Right lung (tissue), 5 donors: Measurements from ENCODE around the gene BCL6. TPM values are rescaled to one million over a fixed set of nuclear protein-coding genes. Genes with fewer than 3 reads are reported as not detected.

Experiments used
- DNase-seq, 2 donors: peaks; one replicate each; pipeline ENCODE4 v3.0.0-alpha.2; 2013
- polyA plus RNA-seq, 5 donors: library from polyadenylated mRNA; unstranded; fragments of 120-200 nt; gene quantifications; one replicate each; pipeline versions ENCODE4 v1.2.1 to v1.2.3, GENCODE V29; 2013; ENCODE audit warnings: inconsistent platforms in 1 of 5, low replicate concordance in 1 of 5; ENCODE audit not compliant: insufficient read length in 5 of 5, insufficient read depth in 1 of 5

Gene BCL6
- polyA plus RNA-seq, 5 donors: 11.9 to 20.6 (median 15.2) TPM

- DNase-seq: peak; percentile 90
Observed at GRCh38 chr3:187739561-187740332, 5.5 kb downstream of the BCL6 start.

- DNase-seq: no peak
Observed at GRCh38 chr3:187739094-187739560, 6.1 kb downstream of the BCL6 start.

- DNase-seq: peak; percentile 89 to 92
Observed at GRCh38 chr3:187738331-187739093, 6.8 kb downstream of the BCL6 start.

DNA sequence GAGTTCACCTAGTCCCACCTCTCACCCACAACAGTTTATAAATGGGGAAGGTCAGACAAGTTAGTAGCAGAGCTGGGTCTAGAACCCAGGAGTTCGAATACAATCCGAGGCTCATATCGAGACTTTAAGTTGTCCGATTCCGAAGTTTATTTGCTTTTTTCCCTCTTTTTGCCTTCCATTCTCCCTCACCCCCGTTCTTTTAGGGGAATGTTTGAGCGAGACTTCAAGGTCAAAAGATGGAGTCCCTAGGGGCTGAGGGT, 7.3 kb downstream of the BCL6 start:
- no peak for DNase-seq

DNA sequence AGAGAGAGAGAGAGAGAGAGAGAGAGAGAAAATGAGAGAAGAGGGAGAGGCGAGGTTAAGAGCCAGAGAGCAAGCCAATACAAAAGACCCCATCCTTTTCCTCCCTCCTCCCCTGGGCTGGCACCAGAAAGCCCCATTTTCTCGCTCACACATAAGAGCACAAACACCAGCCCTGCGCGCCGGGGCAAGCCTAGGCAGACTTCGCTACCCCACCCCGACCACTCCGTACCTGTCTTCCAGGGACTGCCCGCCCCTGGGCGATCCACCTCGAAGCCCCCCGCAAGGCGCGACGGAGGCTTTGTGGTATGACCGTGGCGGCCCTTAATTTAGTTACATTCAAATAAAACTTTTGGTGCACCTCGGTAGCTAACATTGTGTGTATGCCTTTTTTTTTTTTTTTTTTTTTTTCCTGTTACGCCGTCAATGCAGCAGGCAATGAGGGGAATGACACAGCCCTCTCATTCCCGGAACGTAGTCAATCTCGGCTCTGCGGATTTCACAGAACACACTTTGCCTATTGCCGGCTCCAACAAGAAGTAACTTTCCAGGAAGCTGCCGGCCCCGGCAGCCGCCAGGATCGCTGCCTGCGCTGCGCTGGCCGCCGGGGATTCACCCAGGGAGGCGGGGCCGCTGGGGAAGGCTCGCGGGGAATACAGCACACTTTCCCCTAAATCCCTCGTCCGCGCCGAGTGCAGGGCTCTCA, 7.7 kb downstream of the BCL6 start:
- DNase-seq: peak; percentile 59 to 60

GRCh38 chr3:187737006-187737367, 8.3 kb downstream of the BCL6 start:
- no peak for DNase-seq

- no peak for DNase-seq
Observed at GRCh38 chr3:187736418-187736871, 8.8 kb downstream of the BCL6 start.

GRCh38 chr3:187735837-187736236, 9.4 kb downstream of the BCL6 start:
- no peak for DNase-seq

DNA sequence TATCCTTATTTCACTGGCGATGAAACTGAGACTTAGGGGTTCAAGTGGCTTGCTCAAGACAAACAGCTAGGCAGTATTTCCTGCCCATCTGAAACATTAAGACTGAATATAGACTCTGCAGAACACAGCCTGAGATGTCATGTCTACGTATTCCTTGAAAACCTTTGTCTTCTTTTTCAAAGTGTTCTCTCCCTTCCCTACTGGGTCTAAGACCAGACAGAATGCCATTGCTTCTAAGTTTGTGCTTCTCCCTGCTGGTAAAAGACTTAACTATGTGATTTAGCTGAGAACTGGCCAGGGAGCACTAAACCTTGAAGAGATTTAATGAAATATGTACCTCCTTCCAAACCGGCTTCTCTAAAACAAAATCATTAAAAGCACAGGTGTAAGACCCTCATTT, 9.9 kb downstream of the BCL6 start:
- DNase-seq: no peak

DNA sequence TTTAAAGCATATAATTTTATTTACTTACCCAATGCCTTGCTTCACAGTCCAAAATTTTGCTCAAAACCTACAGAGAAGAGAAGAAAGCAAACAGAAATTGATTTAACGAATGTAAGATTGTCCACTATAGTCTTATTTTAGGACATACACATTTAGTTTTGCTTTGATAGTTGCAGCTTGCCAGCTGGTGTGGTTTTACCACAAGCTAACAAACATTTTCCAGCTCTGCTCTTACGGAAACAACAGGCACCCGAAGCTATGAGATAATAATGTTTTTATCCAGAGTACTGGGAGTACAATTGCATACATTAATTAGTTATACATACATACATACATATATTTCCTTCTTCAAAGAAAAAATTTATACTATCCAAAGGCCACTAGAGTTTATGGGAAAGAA, 10.4 kb downstream of the BCL6 start:
- DNase-seq: no peak

- no peak for DNase-seq
Observed at GRCh38 chr3:187733371-187733770, 11.9 kb downstream of the BCL6 start.

- no peak for DNase-seq
Observed at GRCh38 chr3:187729598-187729997, 15.7 kb downstream of the BCL6 start.

DNA sequence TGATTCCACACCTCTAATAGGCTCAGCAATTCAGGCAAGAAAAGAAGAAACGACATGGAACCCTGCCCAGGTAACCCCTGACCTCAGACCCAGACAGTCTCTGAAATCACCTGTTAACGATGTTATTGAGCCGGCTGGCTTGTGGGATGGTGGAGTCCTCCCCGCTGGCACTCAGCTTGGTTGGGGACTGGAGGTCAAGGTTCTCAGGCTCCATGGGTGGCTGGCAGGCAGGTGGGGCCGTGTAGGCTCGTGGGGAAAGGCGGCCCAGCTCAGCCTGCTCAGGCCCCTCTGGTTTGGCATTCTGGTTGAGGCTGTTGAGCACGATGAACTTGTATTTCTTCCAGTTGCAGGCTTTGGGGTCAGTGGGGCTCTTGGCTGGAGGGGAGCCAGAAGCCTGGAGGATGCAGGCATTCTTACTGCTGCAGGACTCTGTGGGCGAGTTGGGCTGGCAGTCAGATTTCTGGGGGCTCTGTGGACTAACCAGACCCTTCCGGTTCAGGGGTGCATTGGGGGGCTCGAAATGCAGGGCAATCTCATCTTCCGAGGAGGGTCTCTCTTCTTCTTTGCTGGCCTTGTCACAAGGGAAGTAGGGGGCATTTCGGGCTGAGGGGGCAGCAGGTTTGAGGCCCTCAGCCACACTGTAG, 16.2 kb downstream of the BCL6 start:
- no peak for DNase-seq

- DNase-seq: no peak
Observed at GRCh38 chr3:187728248-187728647, 17.0 kb downstream of the BCL6 start.

- DNase-seq: no peak
Observed at GRCh38 chr3:187726564-187726963, 18.7 kb downstream of the BCL6 start.

DNA sequence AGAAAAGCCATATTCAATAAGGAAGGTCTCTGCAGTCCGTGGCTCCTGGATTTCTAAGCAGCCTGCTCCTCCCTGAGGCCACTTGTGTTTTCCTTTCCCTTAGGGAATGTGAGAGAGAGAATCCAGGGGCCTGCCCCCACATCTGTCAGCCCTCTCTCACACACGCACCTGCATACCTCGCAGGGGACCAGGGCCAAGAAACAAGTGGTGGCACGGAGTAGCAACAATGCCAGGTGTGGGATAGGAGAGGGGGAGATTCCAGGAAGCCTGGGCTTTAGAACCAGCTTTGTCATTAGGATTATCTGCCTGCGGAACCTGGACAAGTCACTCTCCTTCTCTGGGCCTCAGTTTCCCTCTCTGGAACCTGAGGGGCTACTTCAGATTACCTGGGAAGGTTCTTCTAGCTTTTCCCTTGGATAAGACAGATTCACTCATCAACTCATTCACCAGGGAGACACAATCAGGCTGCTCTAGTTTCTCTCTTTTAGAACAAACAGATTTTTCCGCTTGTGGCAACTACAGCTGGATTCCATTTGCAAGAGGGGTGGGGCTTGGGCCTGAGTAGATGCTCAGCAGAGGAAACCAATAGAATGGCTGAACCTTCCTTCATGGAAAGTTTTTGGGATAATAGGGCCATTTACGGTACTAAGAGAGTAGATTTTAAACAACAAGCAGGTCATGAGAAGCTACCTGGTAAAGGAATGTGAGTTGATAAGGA, 19.5 kb downstream of the BCL6 start:
- no peak for DNase-seq

DNA sequence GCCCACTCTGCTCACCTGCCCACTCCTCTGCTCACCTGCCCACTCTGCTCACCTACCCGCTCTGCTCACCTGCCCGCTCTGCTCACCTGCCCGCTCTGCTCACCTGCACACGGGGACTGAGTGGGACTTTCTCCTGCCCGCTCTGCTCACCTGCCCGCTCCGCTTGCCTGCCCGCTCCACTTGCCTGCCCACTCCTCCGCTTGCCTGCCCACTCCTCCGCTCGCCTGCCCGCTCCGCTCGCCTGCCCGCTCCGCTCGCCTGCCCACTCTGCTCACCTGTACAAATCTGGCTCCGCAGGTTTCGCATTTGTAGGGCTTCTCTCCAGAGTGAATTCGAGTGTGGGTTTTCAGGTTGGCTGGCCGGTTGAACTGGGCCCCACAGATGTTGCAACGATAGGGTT, 20.0 kb downstream of the BCL6 start:
- no peak for DNase-seq

DNA sequence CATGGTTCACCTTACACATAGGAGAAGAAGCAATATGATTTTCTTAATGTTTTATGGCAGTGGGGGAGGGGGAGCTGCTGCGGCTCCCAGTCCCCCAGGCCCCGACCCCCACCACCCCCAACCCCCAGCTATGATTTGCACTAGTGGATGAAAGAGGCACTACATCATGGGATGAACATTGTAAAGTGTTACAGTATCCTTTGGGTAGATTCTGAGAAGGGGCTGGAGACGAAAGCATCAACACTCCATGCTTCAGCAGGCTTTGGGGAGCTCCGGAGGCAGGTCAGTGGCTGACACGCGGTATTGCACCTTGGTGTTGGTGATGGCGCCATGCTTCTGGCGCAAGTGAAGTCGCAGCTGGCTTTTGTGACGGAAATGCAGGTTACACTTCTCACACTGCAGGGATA, 23.1 kb downstream of the BCL6 start:
- DNase-seq: no peak

GRCh38 chr3:187721055-187721454, 24.2 kb downstream of the BCL6 start:
- DNase-seq: no peak

DNA sequence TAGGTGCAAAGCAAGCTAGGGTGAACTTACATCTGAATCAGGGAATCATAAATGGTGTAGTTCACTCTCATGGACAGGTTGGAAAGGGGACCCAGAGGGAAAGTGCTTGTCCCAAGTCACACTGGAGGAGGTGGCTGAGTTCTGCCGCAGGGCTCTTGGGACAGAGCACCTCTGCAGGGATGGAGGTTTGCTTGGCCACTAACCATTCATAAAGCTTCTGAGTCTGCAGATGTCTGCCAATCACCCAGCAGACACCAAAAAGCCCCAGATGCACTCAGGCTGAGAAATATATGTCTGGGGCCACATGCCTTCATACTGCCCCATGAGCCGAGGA, 25.0 kb downstream of the BCL6 start:
- DNase-seq: no peak

DNA sequence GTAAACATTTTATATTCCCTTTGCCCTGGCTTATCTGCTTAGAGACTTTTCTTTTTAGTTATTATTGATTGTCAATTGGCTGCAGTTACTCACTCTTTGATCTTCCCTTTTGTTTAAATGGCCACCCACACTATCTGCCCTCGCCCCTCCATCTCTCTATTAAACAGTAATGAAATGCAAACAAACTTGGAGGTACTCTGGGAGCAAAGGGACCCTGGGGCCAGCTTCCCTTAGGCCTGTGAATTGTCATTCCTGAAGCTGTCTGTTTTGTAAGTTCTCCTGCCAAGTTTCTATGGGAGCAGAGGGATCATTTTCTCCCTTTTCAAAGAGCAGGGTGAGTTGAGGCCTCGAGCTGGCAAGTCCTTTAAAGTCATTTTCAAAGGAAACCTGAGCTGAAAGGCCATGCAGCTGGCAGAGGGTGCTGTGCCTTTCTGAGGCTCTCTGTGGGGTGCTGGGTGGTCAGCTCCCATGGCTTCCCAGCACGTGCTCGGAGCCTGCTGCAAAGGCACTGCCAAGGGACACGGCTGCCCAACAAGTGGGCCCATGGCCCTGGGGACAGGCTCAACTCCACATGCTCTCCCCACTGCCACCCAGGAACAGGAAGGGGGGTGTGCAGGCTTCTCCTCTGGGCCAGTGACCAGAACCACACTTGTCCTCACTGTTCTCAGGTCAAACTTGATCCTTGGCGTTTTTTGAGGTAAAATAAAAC, 25.5 kb downstream of the BCL6 start:
- DNase-seq: peak in 1 of 2 donors; percentile 5
